ENCODE data around the gene KCNMA1. TPM values are rescaled to one million over a fixed set of nuclear protein-coding genes. Genes with fewer than 3 reads are reported as not detected.

Gene KCNMA1
- total and polyA plus RNA-seq, 7 experiments from 2014 or later, result 0.42 TPM; not detected in 6

DNA sequence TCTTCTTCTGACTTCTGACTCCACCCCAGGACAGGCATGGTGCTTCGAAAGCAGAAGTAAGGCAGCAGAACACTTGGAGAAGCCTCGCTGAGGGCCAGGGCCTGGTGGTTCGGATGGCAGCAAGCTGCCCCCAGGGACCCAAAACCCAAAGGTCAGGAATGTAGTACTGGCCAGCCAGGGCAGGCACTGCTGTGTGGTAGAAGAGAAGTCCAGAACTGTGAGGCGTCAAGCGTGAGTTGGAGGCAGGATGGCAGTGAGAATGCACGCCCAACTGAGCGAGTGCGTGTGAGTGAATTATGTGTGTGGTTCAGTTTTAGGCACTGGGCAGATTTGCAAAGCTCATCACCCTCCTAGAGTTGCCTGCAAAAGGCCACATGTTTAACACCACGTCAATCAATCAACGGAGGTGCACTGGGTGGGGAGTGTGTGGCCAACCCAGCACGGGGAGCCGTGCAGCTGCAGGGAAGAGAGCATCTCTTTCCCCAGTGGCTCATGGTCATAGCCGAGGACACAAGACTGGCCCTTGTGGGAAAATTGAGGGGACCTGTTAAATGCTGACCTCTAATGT lies 144.3 kb downstream of the KCNMA1 start:
- H3K36me3 Mint-ChIP-seq, result no peaks in the 10 kb centered on the region
- Histone ChIP-seq H3K4me1 (ENCODE audit: control insufficient read depth in 2 of 2, insufficient read depth in 2 of 2, low read length in 2 of 2) (no peaks in the 10 kb centered on the region), H3K9me3 (ENCODE audit: control insufficient read depth in 2 of 3, low read length in 3 of 3) (no peaks in the 10 kb centered on the region), H3K4me3 (ENCODE audit: low read length) (no peak overlapping the region), H3K27me3 (ENCODE audit: control insufficient read depth in 2 of 2, insufficient read depth in 2 of 2, low read length in 2 of 2) (no peaks in the 10 kb centered on the region), H3K36me3 (ENCODE audit: control insufficient read depth in 2 of 3, insufficient read depth in 3 of 3, low read length in 3 of 3) (no peaks in the 10 kb centered on the region), H3K27ac (ENCODE audit: low read depth, low read length) (no peak overlapping the region)
- H3K27me3 Mint-ChIP-seq, result peaks cover 0 to 12% (median 4%) of the 10 kb centered on the region in 5 donors
- ATAC-seq (no peak), DNase-seq (no peak)
- no peaks in the 10 kb centered on the region for H3K4me1 Mint-ChIP-seq
- no peaks in the 10 kb centered on the region for H3K9me3 Mint-ChIP-seq
- ChIA-PET CTCF (no interaction called here), POLR2A (no interaction called here)
- peak overlapping the region in 1 of 10 donors; percentile 37 for H3K4me3 Mint-ChIP-seq
- H3K27ac Mint-ChIP-seq, result no peak overlapping the region
- intact Hi-C loops (cut with micrococcal nuclease), result no loop called here

- Histone ChIP-seq H3K4me1 (ENCODE audit: control insufficient read depth in 2 of 2, insufficient read depth in 2 of 2, low read length in 2 of 2) (no peaks in the 10 kb centered on the region), H3K27ac (ENCODE audit: low read depth, low read length) (no peak overlapping the region), H3K4me3 (ENCODE audit: low read length) (no peak overlapping the region), H3K36me3 (ENCODE audit: control insufficient read depth in 2 of 3, insufficient read depth in 3 of 3, low read length in 3 of 3) (no peaks in the 10 kb centered on the region), H3K9me3 (ENCODE audit: control insufficient read depth in 2 of 3, low read length in 3 of 3) (no peaks in the 10 kb centered on the region), H3K27me3 (ENCODE audit: control insufficient read depth in 2 of 2, insufficient read depth in 2 of 2, low read length in 2 of 2) (no peaks in the 10 kb centered on the region)
- H3K4me1 Mint-ChIP-seq, result no peaks in the 10 kb centered on the region
- H3K4me3 Mint-ChIP-seq, result no peak overlapping the region
- intact Hi-C loops (cut with micrococcal nuclease), result no loop called here
- H3K9me3 Mint-ChIP-seq, result no peaks in the 10 kb centered on the region
- no peak for DNase-seq
- H3K27ac Mint-ChIP-seq, result no peak overlapping the region
- ATAC-seq, result no peak
- peaks cover 0 to 12% (median 4%) of the 10 kb centered on the region in 5 donors for H3K27me3 Mint-ChIP-seq
- POLR2A ChIA-PET, result no interaction called here
- CTCF ChIA-PET, result no interaction called here
- no peaks in the 10 kb centered on the region for H3K36me3 Mint-ChIP-seq
These were observed 145.1 kb downstream of the KCNMA1 start for GRCh38 chr10:77492368-77492994.

DNA sequence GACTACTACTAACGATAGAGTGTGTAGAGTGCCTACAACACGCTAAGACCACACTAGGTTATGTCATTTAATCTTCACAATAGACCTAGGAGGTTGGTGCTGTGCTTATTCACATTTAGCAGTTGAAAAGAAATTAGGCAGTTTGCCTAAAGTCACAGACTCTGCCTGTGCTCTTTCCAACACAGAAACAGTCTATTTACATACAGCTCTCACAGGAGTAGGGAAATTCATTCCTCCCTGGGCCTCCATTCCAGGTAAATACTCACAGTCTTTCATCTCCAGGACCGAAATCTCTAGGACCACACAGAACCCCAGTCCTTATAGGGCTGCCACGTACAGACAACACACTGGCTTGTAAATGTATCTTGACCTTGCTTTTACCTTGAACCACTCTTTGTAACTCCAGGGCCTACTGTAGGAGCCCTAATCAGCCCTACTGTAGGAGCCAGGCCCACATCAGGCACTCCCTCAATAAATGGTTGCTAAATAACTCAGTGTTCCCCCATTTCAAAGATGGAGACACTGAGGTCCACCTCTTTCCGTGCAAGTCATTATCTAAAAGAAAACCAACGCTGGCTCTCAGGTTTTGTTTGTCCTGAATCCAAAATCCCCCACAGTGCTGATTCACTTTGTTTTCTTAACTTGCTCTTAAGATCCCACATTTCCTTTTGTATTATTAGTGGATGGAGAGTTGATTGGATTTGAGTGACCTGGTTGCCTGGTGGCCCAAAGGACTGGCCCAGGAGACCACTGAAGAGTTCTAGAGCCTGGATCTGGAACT lies 146.9 kb downstream of the KCNMA1 start:
- H3K4me3 Mint-ChIP-seq, result no peak overlapping the region
- no peak for DNase-seq
- ChIA-PET POLR2A (no interaction called here), CTCF (no interaction called here)
- H3K27ac Mint-ChIP-seq, result no peak overlapping the region
- intact Hi-C loops (cut with micrococcal nuclease), result no loop called here
- no peaks in the 10 kb centered on the region for H3K9me3 Mint-ChIP-seq
- Histone ChIP-seq H3K4me1 (ENCODE audit: control insufficient read depth in 2 of 2, insufficient read depth in 2 of 2, low read length in 2 of 2) (no peaks in the 10 kb centered on the region), H3K36me3 (ENCODE audit: control insufficient read depth in 2 of 3, insufficient read depth in 3 of 3, low read length in 3 of 3) (no peaks in the 10 kb centered on the region), H3K4me3 (ENCODE audit: low read length) (no peak overlapping the region), H3K27ac (ENCODE audit: low read depth, low read length) (no peak overlapping the region), H3K9me3 (ENCODE audit: control insufficient read depth in 2 of 3, low read length in 3 of 3) (no peaks in the 10 kb centered on the region), H3K27me3 (ENCODE audit: control insufficient read depth in 2 of 2, insufficient read depth in 2 of 2, low read length in 2 of 2) (no peaks in the 10 kb centered on the region)
- peaks cover 0 to 12% (median 0%) of the 10 kb centered on the region in 5 donors for H3K27me3 Mint-ChIP-seq
- ATAC-seq, result no peak
- no peaks in the 10 kb centered on the region for H3K4me1 Mint-ChIP-seq
- H3K36me3 Mint-ChIP-seq, result no peaks in the 10 kb centered on the region

GRCh38 chr10:77486517-77486916 lies 151.1 kb downstream of the KCNMA1 start:
- DNase-seq (no peak), ATAC-seq (no peak)
- Mint-ChIP-seq H3K9me3 (no peaks in the 10 kb centered on the region), H3K4me1 (no peaks in the 10 kb centered on the region), H3K27ac (no peak overlapping the region), H3K27me3 (peaks cover 0 to 5% (median 0%) of the 10 kb centered on the region in 5 donors), H3K36me3 (no peaks in the 10 kb centered on the region), H3K4me3 (no peak overlapping the region)
- Histone ChIP-seq H3K4me3 (ENCODE audit: low read length) (no peak overlapping the region), H3K4me1 (ENCODE audit: control insufficient read depth in 2 of 2, insufficient read depth in 2 of 2, low read length in 2 of 2) (no peaks in the 10 kb centered on the region), H3K36me3 (ENCODE audit: control insufficient read depth in 2 of 3, insufficient read depth in 3 of 3, low read length in 3 of 3) (no peaks in the 10 kb centered on the region), H3K27ac (ENCODE audit: low read depth, low read length) (no peak overlapping the region), H3K27me3 (ENCODE audit: control insufficient read depth in 2 of 2, insufficient read depth in 2 of 2, low read length in 2 of 2) (no peaks in the 10 kb centered on the region), H3K9me3 (ENCODE audit: control insufficient read depth in 2 of 3, low read length in 3 of 3) (no peaks in the 10 kb centered on the region)
- POLR2A ChIA-PET, result no interaction called here
- CTCF ChIA-PET, result no interaction called here
- intact Hi-C loops (cut with micrococcal nuclease), result no loop called here

DNA sequence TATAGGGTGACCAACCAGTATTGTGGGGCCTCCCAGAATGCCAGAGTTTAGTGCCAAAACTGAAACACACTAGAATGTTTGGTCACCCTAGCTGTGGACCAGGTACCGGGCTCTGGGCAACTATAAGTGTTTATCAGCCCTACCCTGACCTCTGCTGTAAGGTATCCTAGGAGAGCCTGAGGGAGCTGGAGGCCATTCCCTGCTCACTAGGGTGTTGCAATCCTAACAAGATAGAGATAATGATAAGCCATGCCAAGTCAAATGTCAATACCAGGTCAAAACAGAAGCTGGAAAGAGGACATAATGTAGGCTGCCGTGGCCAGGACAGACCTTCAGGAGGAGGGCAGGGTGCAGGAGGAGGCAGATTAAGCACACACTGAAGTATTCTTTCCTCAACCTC lies 151.8 kb downstream of the KCNMA1 start:
- Mint-ChIP-seq H3K4me1 (no peaks in the 10 kb centered on the region), H3K27ac (no peak overlapping the region), H3K9me3 (no peaks in the 10 kb centered on the region), H3K4me3 (no peak overlapping the region), H3K27me3 (peaks cover 0 to 5% (median 0%) of the 10 kb centered on the region in 5 donors), H3K36me3 (no peaks in the 10 kb centered on the region)
- Histone ChIP-seq H3K4me3 (ENCODE audit: low read length) (no peak overlapping the region), H3K36me3 (ENCODE audit: control insufficient read depth in 2 of 3, insufficient read depth in 3 of 3, low read length in 3 of 3) (no peaks in the 10 kb centered on the region), H3K4me1 (ENCODE audit: control insufficient read depth in 2 of 2, insufficient read depth in 2 of 2, low read length in 2 of 2) (no peaks in the 10 kb centered on the region), H3K27ac (ENCODE audit: low read depth, low read length) (no peak overlapping the region), H3K27me3 (ENCODE audit: control insufficient read depth in 2 of 2, insufficient read depth in 2 of 2, low read length in 2 of 2) (no peaks in the 10 kb centered on the region), H3K9me3 (ENCODE audit: control insufficient read depth in 2 of 3, low read length in 3 of 3) (no peaks in the 10 kb centered on the region)
- ChIA-PET POLR2A (no interaction called here), CTCF (no interaction called here)
- ATAC-seq, result no peak
- DNase-seq, result no peak
- intact Hi-C loops (cut with micrococcal nuclease), result no loop called here

DNA sequence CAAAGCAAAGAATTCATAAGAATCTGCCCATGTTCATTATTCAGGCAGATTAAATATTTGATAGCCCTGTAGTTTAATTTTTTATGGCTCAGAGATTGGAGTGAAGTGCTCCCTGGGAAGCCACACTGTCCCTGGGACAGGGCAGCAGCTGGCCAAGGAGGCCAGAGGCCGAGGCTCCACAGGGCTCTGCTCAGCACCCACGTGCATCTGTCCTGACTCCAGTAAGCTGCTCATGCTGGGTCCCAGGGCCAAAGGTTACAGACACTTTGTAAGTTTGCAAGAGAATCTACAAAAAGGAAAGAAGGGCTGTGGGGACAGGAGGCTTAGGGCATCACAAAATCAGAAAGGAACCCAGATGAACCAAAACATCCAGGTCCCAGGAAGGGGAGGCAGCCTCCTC lies 155.5 kb downstream of the KCNMA1 start:
- no peaks in the 10 kb centered on the region for H3K9me3 Mint-ChIP-seq
- no peak overlapping the region for H3K4me3 Mint-ChIP-seq
- intact Hi-C loops (cut with micrococcal nuclease), result no loop called here
- no peaks in the 10 kb centered on the region for H3K36me3 Mint-ChIP-seq
- DNase-seq (no peak), ATAC-seq (no peak)
- no peak overlapping the region for H3K4me3 ChIP-seq (ENCODE audit: low read length)
- no peaks in the 10 kb centered on the region for H3K4me1 Mint-ChIP-seq
- H3K27ac ChIP-seq (ENCODE audit: low read depth, low read length), result no peak overlapping the region
- H3K27me3 Mint-ChIP-seq, result peaks cover 0 to 14% (median 0%) of the 10 kb centered on the region in 5 donors
- H3K4me1 ChIP-seq (ENCODE audit: control insufficient read depth in 2 of 2, insufficient read depth in 2 of 2, low read length in 2 of 2), result no peaks in the 10 kb centered on the region
- H3K36me3 ChIP-seq (ENCODE audit: control insufficient read depth in 2 of 3, insufficient read depth in 3 of 3, low read length in 3 of 3), result no peaks in the 10 kb centered on the region
- no peak overlapping the region for H3K27ac Mint-ChIP-seq
- H3K27me3 ChIP-seq (ENCODE audit: control insufficient read depth in 2 of 2, insufficient read depth in 2 of 2, low read length in 2 of 2), result no peaks in the 10 kb centered on the region
- no peaks in the 10 kb centered on the region for H3K9me3 ChIP-seq (ENCODE audit: control insufficient read depth in 2 of 3, low read length in 3 of 3)
- POLR2A ChIA-PET, result no interaction called here
- CTCF ChIA-PET, result no interaction called here

GRCh38 chr10:77479586-77479985 lies 158.0 kb downstream of the KCNMA1 start:
- Histone ChIP-seq H3K27ac (ENCODE audit: low read depth, low read length) (no peak overlapping the region), H3K27me3 (ENCODE audit: control insufficient read depth in 2 of 2, insufficient read depth in 2 of 2, low read length in 2 of 2) (no peaks in the 10 kb centered on the region), H3K4me3 (ENCODE audit: low read length) (no peak overlapping the region), H3K9me3 (ENCODE audit: control insufficient read depth in 2 of 3, low read length in 3 of 3) (no peaks in the 10 kb centered on the region), H3K36me3 (ENCODE audit: control insufficient read depth in 2 of 3, insufficient read depth in 3 of 3, low read length in 3 of 3) (no peaks in the 10 kb centered on the region), H3K4me1 (ENCODE audit: control insufficient read depth in 2 of 2, insufficient read depth in 2 of 2, low read length in 2 of 2) (no peaks in the 10 kb centered on the region)
- no peaks in the 10 kb centered on the region for H3K4me1 Mint-ChIP-seq
- H3K27ac Mint-ChIP-seq, result no peak overlapping the region
- CTCF ChIA-PET, result no interaction called here
- intact Hi-C loops (cut with micrococcal nuclease), result no loop called here
- H3K4me3 Mint-ChIP-seq, result no peak overlapping the region
- POLR2A ChIA-PET, result no interaction called here
- DNase-seq, result no peak
- ATAC-seq, result no peak
- H3K36me3 Mint-ChIP-seq, result no peaks in the 10 kb centered on the region
- no peaks in the 10 kb centered on the region for H3K9me3 Mint-ChIP-seq
- peaks cover 0 to 14% (median 0%) of the 10 kb centered on the region in 5 donors for H3K27me3 Mint-ChIP-seq

Measured in naive thymus-derived CD4-positive, alpha-beta T cell (primary cell).